HepG2 (cell line): Measurements from ENCODE around the gene USP40. TPM values are rescaled to one million over a fixed set of nuclear protein-coding genes. Genes with fewer than 3 reads are reported as not detected.
A peak's percentile ranks its signal among the peaks of the same experiment; 100 is the strongest.

Experiments used
- ATAC-seq: fragments of 200-7000 bp; cut with Tn5 transposase; 3 replicates; pipeline ENCODE4 v1.9.1; 2020; ENCODE audit warnings: mild to moderate bottlenecking, moderate library complexity
- BruUV-seq: library from RNA; stranded (reverse); fragments of 400-500 nt; replicated peaks from 2 replicates; lab custom pipeline; 2021; lab: Mats Ljungman, UMichigan
- CTCF ChIA-PET: fragments of 300-600 bp; formaldehyde crosslinking; extraction: SDS; loops from one replicate; lab custom pipeline; 2021; ENCODE audit warnings: low total read pairs, inconsistent platforms, low intra/inter-chr PET ratio; lab: Yijun Ruan, JAX
- POLR2A ChIA-PET: fragments of 350-600 bp; sonication (Branson Sonifier 250); formaldehyde crosslinking; loops from one replicate; lab custom pipeline; 2020; ENCODE audit warnings: antibody characterized with exemption, inconsistent platforms; lab: Yijun Ruan, JAX
- DNase-seq: peaks from one replicate; pipeline ENCODE4 v3.0.0-alpha.2; 2015; ENCODE audit warnings: low spot score
- FAIRE-seq: peaks from 3 replicates; lab custom pipeline; 2011; peaks lifted over from hg19 to GRCh38; lab: Jason Lieb, UNC
- H2AFZ ChIP-seq: one replicate; pipeline ENCODE4 v1.6.1; 2011; ENCODE audit warnings: low read length, inconsistent platforms
- H3K27ac ChIP-seq: fragments of 300-600 bp; 3 replicates; pipeline ENCODE4 v1.8.0; 2011; ENCODE audit warnings: mixed run types, mild to moderate bottlenecking, mixed read lengths, low read length, inconsistent platforms; ENCODE audit not compliant: insufficient read depth; ENCODE audit errors: extremely low read length
- H3K27me3 ChIP-seq, 2 experiments: fragments of 200-600 bp in 1 of 2; 2 replicates in 1 of 2; 3 replicates in 1 of 2; pipeline versions ENCODE4 v1.6.0 to v1.8.0; 2011; ENCODE audit warnings: low read length in 2 of 2, mild to moderate bottlenecking in 2 of 2, moderate library complexity in 2 of 2, inconsistent platforms in 1 of 2; ENCODE audit not compliant: insufficient read depth in 2 of 2, control insufficient read depth in 1 of 2
- H3K36me3 ChIP-seq, 2 experiments: fragments of 200-600 bp in 1 of 2; replicated peaks in 1 of 2; 2 replicates in 1 of 2; 3 replicates in 1 of 2; pipeline versions ENCODE4 v1.5.1 to v1.8.0; 2011; ENCODE audit warnings: low read length in 2 of 2, inconsistent platforms in 1 of 2; ENCODE audit not compliant: insufficient read depth in 2 of 2, control insufficient read depth in 1 of 2
- H3K4me1 ChIP-seq: 2 replicates; pipeline ENCODE4 v1.5.1; 2012; ENCODE audit warnings: low read length, inconsistent platforms; ENCODE audit not compliant: insufficient read depth
- H3K4me2 ChIP-seq: 2 replicates; pipeline ENCODE4 v1.6.0; 2011; ENCODE audit warnings: low read depth, low read length, inconsistent platforms
- H3K4me3 ChIP-seq, 3 experiments: fragments of 200-600 bp in 1 of 3; sonication (generic), shearing (Covaris generic) in 1 of 3; replicated peaks in 1 of 3; 2 replicates each; pipeline ENCODE4 v1.5.1; 2011 to 2016; ENCODE audit warnings: low read length in 3 of 3, inconsistent platforms in 2 of 3, low read depth in 2 of 3, mild to moderate bottlenecking in 2 of 3, control low read depth in 1 of 3, mixed read lengths in 1 of 3; ENCODE audit not compliant: insufficient read depth in 1 of 3
- H3K79me2 ChIP-seq: one replicate; pipeline ENCODE4 v1.6.1; 2011; ENCODE audit warnings: low read length, inconsistent platforms; ENCODE audit not compliant: insufficient read depth
- H3K9ac ChIP-seq: 2 replicates; pipeline ENCODE4 v1.6.0; 2011; ENCODE audit warnings: mild to moderate bottlenecking, low read depth, low read length, inconsistent platforms; ENCODE audit not compliant: insufficient read depth
- H3K9me3 ChIP-seq: 2 replicates; pipeline ENCODE4 v1.5.1; 2012; ENCODE audit warnings: mild to moderate bottlenecking, low read length
- H4K20me1 ChIP-seq: 2 replicates; pipeline ENCODE4 v1.6.0; 2011; ENCODE audit warnings: inconsistent platforms, mild to moderate bottlenecking, low read length, moderate library complexity; ENCODE audit not compliant: insufficient read depth
- BORCS8-MEF2B ChIP-seq: sonication (generic); formaldehyde crosslinking; IDR thresholded peaks from 2 replicates; pipeline ENCODE4 v1.8.0; 2022; ENCODE audit warnings: mild to moderate bottlenecking, missing genetic modification reagents
- CAMTA2 ChIP-seq: sonication (generic); formaldehyde crosslinking; IDR thresholded peaks from 2 replicates; pipeline ENCODE4 v1.4.0; 2020; ENCODE audit warnings: mild to moderate bottlenecking, missing genetic modification reagents, borderline replicate concordance
- CEBPB ChIP-seq: IDR thresholded peaks from 2 replicates; pipeline ENCODE4 v1.6.1; 2011; ENCODE audit warnings: low read depth, low read length, improper control_type of control experiment, borderline replicate concordance
- FOSL2 ChIP-seq: sonication (generic); formaldehyde crosslinking; IDR thresholded peaks from 2 replicates; pipeline ENCODE4 v1.4.0; 2020; ENCODE audit warnings: missing genetic modification reagents
- ISL2 ChIP-seq: sonication (generic); formaldehyde crosslinking; IDR thresholded peaks from 2 replicates; pipeline ENCODE4 v1.5.0; 2020; ENCODE audit warnings: missing genetic modification reagents
- NR0B2 ChIP-seq: sonication (generic); formaldehyde crosslinking; IDR thresholded peaks from 2 replicates; pipeline ENCODE4 v1.4.0; 2020; ENCODE audit warnings: mild to moderate bottlenecking, missing genetic modification reagents
- ZBTB33 ChIP-seq: sonication (generic); formaldehyde crosslinking; IDR thresholded peaks from 2 replicates; pipeline ENCODE4 v1.4.0; 2020; ENCODE audit warnings: missing genetic modification reagents
- ZNF142 ChIP-seq: sonication (generic); formaldehyde crosslinking; IDR thresholded peaks from 2 replicates; pipeline ENCODE4 v1.4.0; 2020; ENCODE audit warnings: missing genetic modification reagents
- ZNF644 ChIP-seq: IDR thresholded peaks from 2 replicates; pipeline ENCODE4 v1.6.1; 2016; ENCODE audit warnings: low read depth
- WGBS: methylation state at CpG from one replicate; pipeline ENCODE4 v1.1.6; 2017; ENCODE audit warnings: low lambda C conversion rate; 5-methylcytosine and 5-hydroxymethylcytosine counted together
- in situ Hi-C: cut with HindIII; loops from 2 replicates; pipeline ENCODE4 v1.10.0; 2017; ENCODE audit warnings: low pct_unique_long_range_greater_than_20kb; ENCODE audit not compliant: extremely low pct_ligation_motif_present
- intact Hi-C: fragments of 100-400 bp; cut with micrococcal nuclease; formaldehyde crosslinking; loops from one replicate; pipeline ENCODE4 v1.10.0; 2022; ENCODE audit not compliant: unreplicated experiment
- polyA plus RNA-seq, 8 experiments: library from polyadenylated mRNA; depleted of rRNA in 3 of 8; stranded (reverse) in 7 of 8; unstranded in 1 of 8; fragments of >200 nt; fragmentation: Illumina TruSeq in 4 of 8; extraction: Trizol in 4 of 8; gene quantifications; 2 replicates each; pipeline versions ENCODE4 v1.2.1 to v1.2.3, GENCODE V29; 2011 to 2016; ENCODE audit warnings: low read depth in 4 of 8, missing spikeins in 1 of 8, mixed read lengths in 1 of 8; ENCODE audit not compliant: insufficient read depth in 1 of 8
- total RNA-seq, 5 experiments: library from RNA; depleted of rRNA; stranded (reverse); fragments of >200 nt; fragmentation: Illumina TruSeq; extraction: Trizol; gene quantifications; 2 replicates each; pipeline ENCODE4 v1.2.3, GENCODE V29; 2016; ENCODE audit warnings: low read depth in 1 of 5

The USP40 gene
- total and polyA plus RNA-seq, 2 of the 13 experiments (the other 11 are each of a cell fraction or from before 2014, with no cell fraction given) = 41.0 to 46.3 TPM

GRCh38 chr2:233584210-233584609 is 17.6 kb upstream of the USP40 start:
- TF ChIP-seq ZNF142 = no peak
- TF ChIP-seq ZBTB33 (CRISPR knock-in tag) = peak; percentile 49; the same call in 1 of the 2 replicates
- peak; percentile 76 for TF ChIP-seq ZNF644
- 0 out of 2 replicates have a peak, but pooled peaks have one; percentile 45 for TF ChIP-seq FOSL2 (CRISPR knock-in tag)
- no peak for TF ChIP-seq CAMTA2 (CRISPR knock-in tag)
- no peak for TF ChIP-seq BORCS8-MEF2B (CRISPR knock-in tag)
- no peak for TF ChIP-seq NR0B2 (CRISPR knock-in tag)
- no peak for TF ChIP-seq ISL2 (CRISPR knock-in tag)
- TF ChIP-seq CEBPB = 0 out of 2 replicates have a peak, but pooled peaks have one; percentile 1
- Histone ChIP-seq H3K4me1 (no peaks in the 10 kb centered on the region), H3K27ac (no peak overlapping the region), H2AFZ (no peak overlapping the region), H3K9me3 (no peaks in the 10 kb centered on the region), H3K27me3 (peaks cover 0 to 2% of the 10 kb centered on the region in 2 experiments; a peak in 1 of 5 replicates), H3K9ac (no peak overlapping the region), H3K4me2 (no peak overlapping the region), H3K79me2 (no peaks in the 10 kb centered on the region), H4K20me1 (no peaks in the 10 kb centered on the region), H3K36me3 (no peaks in the 10 kb centered on the region), H3K4me3 (no peak overlapping the region)
- ATAC-seq = peak; percentile 67
- ChIA-PET POLR2A (no interaction called here), CTCF (no interaction called here)
- in situ Hi-C loops = no loop called here
- FAIRE-seq = no peak
- no peak for DNase-seq
- WGBS = 36% methylated on average over 1 of the region's 1 CpG
- intact Hi-C loops = loop anchor here (5.0 kb wide), 1 partner anchor 128 kb away; the partner anchor contains the start of gene UGT1A5
- no TSS peak for BruUV-seq
